LNCaP clone FGC (cell line): ENCODE results near the gene GRB10.

Experiments
- DNase-seq: peaks from one replicate; pipeline ENCODE4 v3.0.0-alpha.2; 2011; ENCODE audit warnings: low read depth
- H3K4me3 ChIP-seq: 2 replicates; pipeline ENCODE4 v1.5.1; 2011; ENCODE audit warnings: mild to moderate bottlenecking, low read depth, low read length, control low read depth
- TF ChIP-seq, protein P1 (sequence below): IDR thresholded peaks from 2 replicates; pipeline ENCODE4 v1.5.1; 2012; ENCODE audit warnings: mild to moderate bottlenecking; ENCODE audit not compliant: control insufficient read depth, insufficient read depth; ENCODE audit errors: extremely low read depth

GRB10 gene

GRCh38 chr7:50707236-50708006 lies 75.3 kb downstream of the GRB10 start:
- no peak for DNase-seq
- no peak overlapping the region for H3K4me3 ChIP-seq
- TF ChIP-seq, protein P1, sequence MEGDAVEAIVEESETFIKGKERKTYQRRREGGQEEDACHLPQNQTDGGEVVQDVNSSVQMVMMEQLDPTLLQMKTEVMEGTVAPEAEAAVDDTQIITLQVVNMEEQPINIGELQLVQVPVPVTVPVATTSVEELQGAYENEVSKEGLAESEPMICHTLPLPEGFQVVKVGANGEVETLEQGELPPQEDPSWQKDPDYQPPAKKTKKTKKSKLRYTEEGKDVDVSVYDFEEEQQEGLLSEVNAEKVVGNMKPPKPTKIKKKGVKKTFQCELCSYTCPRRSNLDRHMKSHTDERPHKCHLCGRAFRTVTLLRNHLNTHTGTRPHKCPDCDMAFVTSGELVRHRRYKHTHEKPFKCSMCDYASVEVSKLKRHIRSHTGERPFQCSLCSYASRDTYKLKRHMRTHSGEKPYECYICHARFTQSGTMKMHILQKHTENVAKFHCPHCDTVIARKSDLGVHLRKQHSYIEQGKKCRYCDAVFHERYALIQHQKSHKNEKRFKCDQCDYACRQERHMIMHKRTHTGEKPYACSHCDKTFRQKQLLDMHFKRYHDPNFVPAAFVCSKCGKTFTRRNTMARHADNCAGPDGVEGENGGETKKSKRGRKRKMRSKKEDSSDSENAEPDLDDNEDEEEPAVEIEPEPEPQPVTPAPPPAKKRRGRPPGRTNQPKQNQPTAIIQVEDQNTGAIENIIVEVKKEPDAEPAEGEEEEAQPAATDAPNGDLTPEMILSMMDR: no peak

GRCh38 chr7:50706469-50706937 lies 76.2 kb downstream of the GRB10 start:
- DNase-seq: no peak
- no peak overlapping the region for H3K4me3 ChIP-seq
- TF ChIP-seq, protein P1: no peak

DNA sequence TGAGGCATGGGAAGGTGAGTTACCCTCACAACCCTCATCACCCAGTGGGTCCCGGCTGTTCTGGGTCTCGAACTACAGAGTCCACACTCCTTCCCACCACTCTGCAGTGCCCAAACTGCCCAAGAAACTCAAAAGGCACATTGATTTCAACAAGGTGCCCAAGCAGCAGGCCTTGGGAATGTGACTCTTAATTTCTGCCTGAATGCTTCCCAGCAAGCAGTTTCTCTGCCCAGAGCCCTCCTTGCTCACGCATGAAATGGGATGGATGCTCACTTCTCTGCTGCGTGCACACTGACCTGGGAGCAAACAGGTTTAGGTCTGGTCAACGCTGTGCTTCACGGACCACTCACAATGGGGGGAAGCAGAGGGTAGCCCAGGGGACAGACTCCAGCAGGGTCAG lies 77.9 kb downstream of the GRB10 start:
- TF ChIP-seq, protein P1: no peak
- no peak for DNase-seq
- H3K4me3 ChIP-seq: no peak overlapping the region

DNA sequence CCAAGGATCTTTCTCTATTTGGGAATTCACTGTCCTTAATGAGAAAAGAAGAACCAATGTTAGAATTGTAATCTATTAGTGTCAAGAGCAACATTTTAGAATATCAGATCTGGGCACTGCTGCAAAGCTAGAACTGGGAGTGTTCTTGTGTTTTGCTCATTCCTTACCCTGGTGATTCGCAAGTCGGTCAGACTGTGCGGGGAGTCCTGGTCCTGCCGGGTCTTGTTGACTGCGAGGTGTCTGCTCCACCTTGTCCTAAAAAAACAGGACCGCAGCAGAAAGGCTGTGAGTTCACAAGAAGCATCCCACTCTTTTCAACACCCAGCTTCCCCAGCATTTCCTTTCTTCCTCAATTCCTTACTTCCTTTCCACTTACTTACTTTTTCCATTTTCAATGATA lies 79.0 kb downstream of the GRB10 start:
- no peak for DNase-seq

DNA sequence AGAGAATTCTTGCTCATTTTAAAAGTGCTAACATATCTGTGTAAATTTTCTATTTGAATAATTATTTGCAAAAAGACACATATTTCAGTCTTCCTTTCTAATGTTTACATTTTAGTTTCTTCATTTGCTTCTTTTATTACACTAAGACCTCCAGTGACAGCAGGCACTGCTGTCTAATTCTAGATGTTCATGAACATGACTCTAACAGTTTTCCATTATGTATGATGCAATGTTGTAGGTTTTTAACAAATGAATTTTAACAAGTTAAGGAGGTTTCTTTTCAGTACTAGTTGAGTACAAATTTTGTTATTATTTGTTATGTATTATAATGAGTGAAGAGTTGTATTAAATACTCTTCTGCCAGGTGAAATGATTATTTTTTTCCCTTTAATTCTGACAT lies 83.6 kb downstream of the GRB10 start:
- TF ChIP-seq, protein P1: no peak
- DNase-seq: no peak
- no peak overlapping the region for H3K4me3 ChIP-seq

More for the DNA sequence above, 79.0 kb downstream of the GRB10 start:
- TF ChIP-seq, protein P1: no peak
- no peak overlapping the region for H3K4me3 ChIP-seq

DNA sequence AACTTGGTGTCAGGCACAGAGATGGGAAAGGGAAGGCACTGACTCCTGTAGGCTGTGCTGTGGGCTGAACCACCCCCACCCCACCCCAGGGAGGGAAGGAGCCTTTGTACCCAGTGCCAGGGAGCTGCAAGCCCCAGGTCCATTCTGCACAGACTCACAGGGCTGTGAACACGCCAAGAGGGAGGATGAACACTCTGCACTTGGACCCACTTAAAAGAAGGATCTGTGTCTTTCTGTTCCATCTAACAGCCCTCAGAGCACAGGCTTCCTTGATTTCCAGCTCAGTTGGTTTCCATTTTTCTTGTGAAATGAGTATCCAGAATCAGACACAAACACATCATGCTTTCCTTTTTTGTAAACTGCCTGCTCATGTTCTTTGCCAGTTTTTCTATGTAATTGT lies 84.9 kb downstream of the GRB10 start:
- no peak for DNase-seq
- TF ChIP-seq, protein P1: no peak
- no peak overlapping the region for H3K4me3 ChIP-seq
